Neural cell (in vitro differentiated cells): Measurements from ENCODE around the gene VSIR. TPM values are rescaled to one million over a fixed set of nuclear protein-coding genes. Genes with fewer than 3 reads are reported as not detected.

Experiments used
- H2AFZ ChIP-seq: fragments of 200-600, 300-800 bp; sonication (generic), shearing (Covaris generic); 2 replicates; pipeline ENCODE4 v1.6.0; 2014; ENCODE audit warnings: low read depth, mild to moderate bottlenecking, antibody characterized with exemption, low read length, moderate library complexity
- H3F3A ChIP-seq: fragments of 200-600 bp; shearing (Covaris generic); 2 replicates; pipeline ENCODE4 v1.6.1; 2016; ENCODE audit warnings: mild to moderate bottlenecking, moderate library complexity, mixed read lengths, antibody characterized with exemption, low read length; ENCODE audit not compliant: insufficient read depth, poor library complexity, severe bottlenecking
- H3K27ac ChIP-seq: fragments of 200-600, 300-800 bp; sonication (generic), shearing (Covaris generic); 2 replicates; pipeline ENCODE4 v1.5.1; 2014; ENCODE audit warnings: mild to moderate bottlenecking, low read length, moderate library complexity
- H3K27me3 ChIP-seq: fragments of 300-800, 200-600 bp; sonication (generic), shearing (Covaris generic); 2 replicates; pipeline ENCODE4 v1.6.0; 2014; ENCODE audit warnings: mild to moderate bottlenecking, low read depth, low read length, moderate library complexity; ENCODE audit not compliant: insufficient read depth
- H3K36me3 ChIP-seq: fragments of 300-800, 200-600 bp; sonication (generic), shearing (Covaris generic); 2 replicates; pipeline ENCODE4 v1.5.1; 2014; ENCODE audit warnings: mild to moderate bottlenecking, antibody characterized with exemption, low read length, moderate library complexity; ENCODE audit not compliant: insufficient read depth
- H3K4me2 ChIP-seq: fragments of 300-800, 200-600 bp; sonication (generic), shearing (Covaris generic); 2 replicates; pipeline ENCODE4 v1.6.0; 2014; ENCODE audit warnings: mild to moderate bottlenecking, low read length
- H3K4me3 ChIP-seq: fragments of 300-800, 200-600 bp; sonication (generic), shearing (Covaris generic); 2 replicates; pipeline ENCODE4 v1.5.1; 2014; ENCODE audit warnings: mild to moderate bottlenecking, low read length, moderate library complexity
- H3K79me2 ChIP-seq: fragments of 200-600 bp; shearing (Covaris generic); replicated peaks from 2 replicates; pipeline ENCODE4 v1.6.0; 2014; ENCODE audit warnings: mild to moderate bottlenecking, low read length, moderate library complexity; ENCODE audit not compliant: insufficient read depth
- H3K9ac ChIP-seq: fragments of 300-800, 200-600 bp; sonication (generic), shearing (Covaris generic); 2 replicates; pipeline ENCODE4 v1.6.1; 2016; ENCODE audit warnings: mild to moderate bottlenecking, low read length, mixed read lengths
- H3K9me2 ChIP-seq: fragments of 200-600 bp; shearing (Covaris generic); 2 replicates; pipeline ENCODE4 v1.6.1; 2016; ENCODE audit warnings: mild to moderate bottlenecking, low read length, mixed read lengths; ENCODE audit not compliant: insufficient read depth
- H3K9me3 ChIP-seq: fragments of 200-600, 300-800 bp; sonication (generic), shearing (Covaris generic); 2 replicates; pipeline ENCODE4 v1.6.1; 2016; ENCODE audit warnings: mild to moderate bottlenecking, mixed run types, low read length, moderate library complexity, mixed read lengths
- H4K20me1 ChIP-seq: fragments of 200-600 bp; shearing (Covaris generic); 2 replicates; pipeline ENCODE4 v1.6.1; 2016; ENCODE audit warnings: mild to moderate bottlenecking, mixed run types; ENCODE audit not compliant: insufficient read depth
- EP300 ChIP-seq: fragments of 450-650 bp; conservative IDR thresholded peaks from 2 replicates; pipeline ENCODE4 v1.6.1; 2014; ENCODE audit warnings: antibody characterized with exemption, mild to moderate bottlenecking, moderate library complexity; ENCODE audit not compliant: poor library complexity, severe bottlenecking
- EZH2 ChIP-seq: fragments of 200-600, 300-800 bp; shearing (Covaris generic), sonication (generic); IDR thresholded peaks from 2 replicates; pipeline ENCODE4 v1.6.1; 2014; ENCODE audit warnings: antibody characterized with exemption, low read length, borderline replicate concordance, mild to moderate bottlenecking; ENCODE audit not compliant: insufficient read depth, poor library complexity, severe bottlenecking
- MXI1 ChIP-seq: fragments of 450-650 bp; conservative IDR thresholded peaks from 2 replicates; pipeline ENCODE4 v1.6.1; 2014; ENCODE audit warnings: antibody characterized with exemption, mild to moderate bottlenecking; ENCODE audit not compliant: poor library complexity, severe bottlenecking
- POLR2AphosphoS5 ChIP-seq: IDR thresholded peaks from 2 replicates; pipeline ENCODE4 v1.6.1; 2012
- RAD21 ChIP-seq: fragments of 450-650 bp; conservative IDR thresholded peaks from 2 replicates; pipeline ENCODE4 v1.6.1; 2014; ENCODE audit warnings: antibody characterized with exemption, mild to moderate bottlenecking, moderate library complexity
- SMC3 ChIP-seq: fragments of 450-650 bp; conservative IDR thresholded peaks from 2 replicates; pipeline ENCODE4 v1.6.1; 2014; ENCODE audit warnings: antibody characterized with exemption, mild to moderate bottlenecking, moderate library complexity; ENCODE audit not compliant: poor library complexity
- TAF1 ChIP-seq: IDR thresholded peaks from 2 replicates; pipeline ENCODE4 v1.6.1; 2012; ENCODE audit warnings: low read depth
- polyA plus RNA-seq: library from polyadenylated mRNA; depleted of rRNA; stranded (reverse); fragments of >200 nt; gene quantifications from 2 replicates; pipeline ENCODE4 v1.2.3, GENCODE V29; 2014
- TF ChIP-seq, protein P1 (sequence below): IDR thresholded peaks from 2 replicates; pipeline ENCODE4 v1.6.1; 2012; ENCODE audit warnings: borderline replicate concordance
- TF ChIP-seq, protein P2 (sequence below): fragments of 450-650 bp; IDR thresholded peaks from 2 replicates; pipeline ENCODE4 v1.5.1; 2014; ENCODE audit warnings: antibody characterized with exemption, mild to moderate bottlenecking, moderate library complexity; ENCODE audit not compliant: poor library complexity, severe bottlenecking

The VSIR gene
- polyA plus RNA-seq, 1 donor from 2014 or later: not detected

DNA sequence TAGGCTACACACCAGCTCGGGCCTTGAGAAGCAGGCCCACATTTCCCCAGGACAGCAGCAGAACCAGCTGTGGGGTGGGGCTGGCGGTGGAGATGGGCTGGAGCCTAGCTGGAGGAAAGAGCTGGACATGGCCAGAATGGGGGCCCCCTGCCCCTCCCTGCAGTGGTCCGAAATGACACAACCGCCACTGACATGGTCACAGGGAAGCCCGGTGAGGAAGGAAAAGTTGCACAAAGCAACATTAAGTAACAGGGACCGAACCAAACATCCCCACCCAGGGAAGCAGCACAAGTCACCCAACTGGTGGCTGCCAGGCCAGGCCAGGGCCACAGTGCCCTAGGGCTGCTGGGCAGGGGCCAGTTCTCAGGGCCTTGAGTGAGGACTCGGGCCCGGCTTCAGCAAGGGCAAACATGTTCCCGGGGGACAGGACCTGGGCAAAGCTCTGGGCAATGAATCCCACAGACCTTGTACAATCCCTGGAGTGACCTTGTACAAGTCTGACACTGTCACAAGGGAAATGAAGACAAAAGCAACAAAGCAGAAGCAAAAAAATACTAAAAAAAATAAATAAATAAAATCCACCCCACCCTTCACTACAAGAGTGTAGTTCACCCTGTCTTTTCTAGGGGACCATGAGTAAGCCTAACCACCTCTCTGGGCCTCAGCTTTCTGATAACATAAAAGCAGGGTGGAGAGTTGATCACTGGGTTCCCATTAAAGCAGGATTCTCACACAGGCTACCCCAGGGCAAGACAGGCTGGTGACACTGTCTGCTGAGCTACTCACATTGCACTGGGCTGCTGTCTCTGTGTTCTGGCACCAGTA, 44.7 kb upstream of the VSIR start:
- no peak overlapping the region for H3K4me3 ChIP-seq
- no peaks in the 10 kb centered on the region for H4K20me1 ChIP-seq
- TF ChIP-seq, protein P1, sequence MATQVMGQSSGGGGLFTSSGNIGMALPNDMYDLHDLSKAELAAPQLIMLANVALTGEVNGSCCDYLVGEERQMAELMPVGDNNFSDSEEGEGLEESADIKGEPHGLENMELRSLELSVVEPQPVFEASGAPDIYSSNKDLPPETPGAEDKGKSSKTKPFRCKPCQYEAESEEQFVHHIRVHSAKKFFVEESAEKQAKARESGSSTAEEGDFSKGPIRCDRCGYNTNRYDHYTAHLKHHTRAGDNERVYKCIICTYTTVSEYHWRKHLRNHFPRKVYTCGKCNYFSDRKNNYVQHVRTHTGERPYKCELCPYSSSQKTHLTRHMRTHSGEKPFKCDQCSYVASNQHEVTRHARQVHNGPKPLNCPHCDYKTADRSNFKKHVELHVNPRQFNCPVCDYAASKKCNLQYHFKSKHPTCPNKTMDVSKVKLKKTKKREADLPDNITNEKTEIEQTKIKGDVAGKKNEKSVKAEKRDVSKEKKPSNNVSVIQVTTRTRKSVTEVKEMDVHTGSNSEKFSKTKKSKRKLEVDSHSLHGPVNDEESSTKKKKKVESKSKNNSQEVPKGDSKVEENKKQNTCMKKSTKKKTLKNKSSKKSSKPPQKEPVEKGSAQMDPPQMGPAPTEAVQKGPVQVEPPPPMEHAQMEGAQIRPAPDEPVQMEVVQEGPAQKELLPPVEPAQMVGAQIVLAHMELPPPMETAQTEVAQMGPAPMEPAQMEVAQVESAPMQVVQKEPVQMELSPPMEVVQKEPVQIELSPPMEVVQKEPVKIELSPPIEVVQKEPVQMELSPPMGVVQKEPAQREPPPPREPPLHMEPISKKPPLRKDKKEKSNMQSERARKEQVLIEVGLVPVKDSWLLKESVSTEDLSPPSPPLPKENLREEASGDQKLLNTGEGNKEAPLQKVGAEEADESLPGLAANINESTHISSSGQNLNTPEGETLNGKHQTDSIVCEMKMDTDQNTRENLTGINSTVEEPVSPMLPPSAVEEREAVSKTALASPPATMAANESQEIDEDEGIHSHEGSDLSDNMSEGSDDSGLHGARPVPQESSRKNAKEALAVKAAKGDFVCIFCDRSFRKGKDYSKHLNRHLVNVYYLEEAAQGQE: no peak
- TF ChIP-seq, protein P2, sequence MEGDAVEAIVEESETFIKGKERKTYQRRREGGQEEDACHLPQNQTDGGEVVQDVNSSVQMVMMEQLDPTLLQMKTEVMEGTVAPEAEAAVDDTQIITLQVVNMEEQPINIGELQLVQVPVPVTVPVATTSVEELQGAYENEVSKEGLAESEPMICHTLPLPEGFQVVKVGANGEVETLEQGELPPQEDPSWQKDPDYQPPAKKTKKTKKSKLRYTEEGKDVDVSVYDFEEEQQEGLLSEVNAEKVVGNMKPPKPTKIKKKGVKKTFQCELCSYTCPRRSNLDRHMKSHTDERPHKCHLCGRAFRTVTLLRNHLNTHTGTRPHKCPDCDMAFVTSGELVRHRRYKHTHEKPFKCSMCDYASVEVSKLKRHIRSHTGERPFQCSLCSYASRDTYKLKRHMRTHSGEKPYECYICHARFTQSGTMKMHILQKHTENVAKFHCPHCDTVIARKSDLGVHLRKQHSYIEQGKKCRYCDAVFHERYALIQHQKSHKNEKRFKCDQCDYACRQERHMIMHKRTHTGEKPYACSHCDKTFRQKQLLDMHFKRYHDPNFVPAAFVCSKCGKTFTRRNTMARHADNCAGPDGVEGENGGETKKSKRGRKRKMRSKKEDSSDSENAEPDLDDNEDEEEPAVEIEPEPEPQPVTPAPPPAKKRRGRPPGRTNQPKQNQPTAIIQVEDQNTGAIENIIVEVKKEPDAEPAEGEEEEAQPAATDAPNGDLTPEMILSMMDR: no peak
- TF ChIP-seq RAD21: no peak
- H3F3A ChIP-seq: no peaks in the 10 kb centered on the region
- H3K4me2 ChIP-seq: no peak overlapping the region
- H3K36me3 ChIP-seq: no peaks in the 10 kb centered on the region
- H3K27me3 ChIP-seq: no peaks in the 10 kb centered on the region
- H3K27ac ChIP-seq: no peak overlapping the region
- H2AFZ ChIP-seq: no peak overlapping the region
- no peaks in the 10 kb centered on the region for H3K9me3 ChIP-seq
- no peaks in the 10 kb centered on the region for H3K79me2 ChIP-seq
- H3K9ac ChIP-seq: no peak overlapping the region
- H3K9me2 ChIP-seq: no peaks in the 10 kb centered on the region

DNA sequence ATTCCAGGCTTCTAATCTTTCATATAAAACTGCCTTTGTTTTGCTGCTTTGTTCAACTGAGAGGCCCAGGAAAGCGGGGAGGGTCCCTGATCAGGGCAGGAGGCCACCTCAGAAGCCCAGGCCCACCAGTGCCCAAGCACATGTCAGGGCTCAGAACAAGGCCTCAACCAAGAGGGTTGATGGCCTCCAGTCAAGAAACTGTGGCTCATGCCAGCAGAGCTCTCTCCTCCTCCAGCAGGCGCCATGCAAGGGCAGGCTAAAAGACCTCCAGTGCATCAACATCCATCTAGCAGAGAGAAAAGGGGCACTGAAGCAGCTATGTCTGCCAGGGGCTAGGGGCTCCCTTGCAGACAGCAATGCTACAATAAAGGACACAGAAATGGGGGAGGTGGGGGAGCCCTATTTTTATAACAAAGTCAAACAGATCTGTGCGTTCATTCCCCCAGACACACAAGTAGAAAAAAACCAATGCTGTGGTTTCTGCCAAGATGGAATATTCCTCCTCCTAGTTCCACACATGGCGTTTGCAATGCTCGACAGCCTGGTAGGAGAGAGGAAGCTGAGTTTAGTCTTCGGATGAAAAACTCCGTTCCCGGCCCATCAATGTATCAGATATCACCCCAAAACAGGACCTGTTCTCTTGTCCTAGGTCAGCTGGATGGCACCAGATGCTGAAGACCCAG, 43.8 kb upstream of the VSIR start:
- no peaks in the 10 kb centered on the region for H3K27me3 ChIP-seq
- H4K20me1 ChIP-seq: no peaks in the 10 kb centered on the region
- no peak overlapping the region for H3K4me2 ChIP-seq
- no peak overlapping the region for H3K27ac ChIP-seq
- no peak overlapping the region for H2AFZ ChIP-seq
- H3K9me2 ChIP-seq: no peaks in the 10 kb centered on the region
- no peaks in the 10 kb centered on the region for H3K36me3 ChIP-seq
- H3F3A ChIP-seq: no peaks in the 10 kb centered on the region
- no peak overlapping the region for H3K4me3 ChIP-seq
- TF ChIP-seq TAF1: no peak
- TF ChIP-seq RAD21: no peak
- no peak for TF ChIP-seq EP300
- no peak for TF ChIP-seq EZH2
- TF ChIP-seq, protein P2: no peak
- no peak for TF ChIP-seq SMC3
- no peak for TF ChIP-seq MXI1
- TF ChIP-seq POLR2AphosphoS5: no peak
- TF ChIP-seq, protein P1: no peak
- no peaks in the 10 kb centered on the region for H3K79me2 ChIP-seq
- H3K9me3 ChIP-seq: no peaks in the 10 kb centered on the region
- H3K9ac ChIP-seq: no peak overlapping the region
